Stomach smooth muscle (tissue), 2 donors: Measurements from ENCODE around the gene NHSL2.
"Not testable (repeated sequence)": the region's sequence is repeated elsewhere in the genome, so short reads cannot be mapped to it uniquely, and the experiment has no call there.

Experiments
- H3K27ac ChIP-seq: one replicate; pipeline ENCODE4 v1.7.0; 2013; ENCODE audit warnings: mild to moderate bottlenecking, low read length, inconsistent platforms
- H3K27me3 ChIP-seq, 2 donors: one replicate each; pipeline ENCODE4 v1.7.0; 2013; ENCODE audit warnings: low read length in 2 of 2; ENCODE audit not compliant: insufficient read depth in 2 of 2, control insufficient read depth in 1 of 2
- H3K36me3 ChIP-seq, 2 donors: one replicate each; pipeline ENCODE4 v1.7.0; 2013; ENCODE audit warnings: low read length in 2 of 2; ENCODE audit not compliant: control insufficient read depth in 2 of 2, insufficient read depth in 2 of 2
- H3K4me1 ChIP-seq: one replicate; pipeline ENCODE4 v1.7.0; 2013; ENCODE audit warnings: low read length; ENCODE audit not compliant: control insufficient read depth, insufficient read depth
- H3K4me3 ChIP-seq, 2 donors: one replicate each; pipeline ENCODE4 v1.7.0; 2013; ENCODE audit warnings: low read length in 2 of 2
- H3K9ac ChIP-seq, 2 donors: one replicate each; pipeline ENCODE4 v1.7.0; 2013; ENCODE audit warnings: low read length in 2 of 2, mild to moderate bottlenecking in 1 of 2
- H3K9me3 ChIP-seq, 2 donors: one replicate each; pipeline ENCODE4 v1.7.0; 2013; ENCODE audit warnings: low read length in 2 of 2; ENCODE audit not compliant: control insufficient read depth in 2 of 2
- donor health status: healthy.
- donor health status: Pancreatic carcinoma.

NHSL2 gene

GRCh38 chrX:72169008-72169728, 258.5 kb downstream of the NHSL2 start:
- Histone ChIP-seq H3K36me3 (no peaks in the 10 kb centered on the region), H3K4me3 (no peak overlapping the region), H3K4me1 (no peaks in the 10 kb centered on the region), H3K9ac (no peak overlapping the region), H3K27ac (no peak overlapping the region), H3K9me3 (no peaks in the 10 kb centered on the region), H3K27me3 (peaks cover 0 to 4% of the 10 kb centered on the region in 2 donors)

- not testable (repeated sequence) for H3K4me1 ChIP-seq, H3K9ac ChIP-seq, H3K4me3 ChIP-seq, H3K27ac ChIP-seq, H3K9me3 ChIP-seq, H3K36me3 ChIP-seq, H3K27me3 ChIP-seq
These were observed 265.6 kb downstream of the NHSL2 start for GRCh38 chrX:72176289-72176688.

GRCh38 chrX:72176981-72177380, 266.3 kb downstream of the NHSL2 start:
- H3K36me3 ChIP-seq: no peaks in the 10 kb centered on the region
- peaks cover 0 to 6% of the 10 kb centered on the region in 2 donors for H3K27me3 ChIP-seq
- no peaks in the 10 kb centered on the region for H3K4me1 ChIP-seq
- H3K9me3 ChIP-seq: no peaks in the 10 kb centered on the region
- H3K4me3 ChIP-seq: no peak overlapping the region
- H3K9ac ChIP-seq: no peak overlapping the region
- H3K27ac ChIP-seq: no peak overlapping the region

- Histone ChIP-seq H3K36me3 (no peaks in the 10 kb centered on the region), H3K27me3 (peaks cover 0 to 3% of the 10 kb centered on the region in 2 donors), H3K4me3 (peak overlapping the region in 1 of 2 donors; percentile 79), H3K27ac (peak overlapping the region; percentile 71), H3K9me3 (no peaks in the 10 kb centered on the region), H3K9ac (peak overlapping the region; percentile 17 to 21), H3K4me1 (peaks cover 15% of the 10 kb centered on the region)
These were observed 269.9 kb downstream of the NHSL2 start for GRCh38 chrX:72180539-72180938.

- H3K27ac ChIP-seq: peak within 1 kb of the TSS; percentile 71
These were observed 270.8 kb downstream of the NHSL2 start, which contains the start of gene PIN4 for GRCh38 chrX:72181178-72182125. PIN4 (plus strand) TSS chrX:72181757; CDS start chrX:72181786, 29 bp downstream.

GRCh38 chrX:72182924-72183323, 272.3 kb downstream of the NHSL2 start:
- H3K36me3 ChIP-seq: no peaks in the 10 kb centered on the region
- no peak overlapping the region for H3K27ac ChIP-seq
- no peaks in the 10 kb centered on the region for H3K9me3 ChIP-seq
- H3K27me3 ChIP-seq: peaks cover 0 to 3% of the 10 kb centered on the region in 2 donors
- H3K9ac ChIP-seq: peak overlapping the region in 1 of 2 donors; percentile 79
- peak overlapping the region; percentile 73 to 79 for H3K4me3 ChIP-seq
- H3K4me1 ChIP-seq: peaks cover 15% of the 10 kb centered on the region

More at GRCh38 chrX:72181178-72182125, 270.8 kb downstream of the NHSL2 start, which contains the start of gene PIN4:
- peak within 1 kb of the TSS; percentile 79 to 91 for H3K9ac ChIP-seq
- no peaks in the 10 kb centered on the region for H3K9me3 ChIP-seq
- H3K4me1 ChIP-seq: peaks cover 15% of the 10 kb centered on the region
- H3K27me3 ChIP-seq: peaks cover 0 to 3% of the 10 kb centered on the region in 2 donors
- peak within 1 kb of the TSS; percentile 73 to 79 for H3K4me3 ChIP-seq
- no peaks in the 10 kb centered on the region for H3K36me3 ChIP-seq

GRCh38 chrX:72201836-72202536, 291.3 kb downstream of the NHSL2 start:
- H3K4me3 ChIP-seq: no peak overlapping the region
- no peaks in the 10 kb centered on the region for H3K4me1 ChIP-seq
- H3K27ac ChIP-seq: no peak overlapping the region
- no peak overlapping the region for H3K9ac ChIP-seq
- no peaks in the 10 kb centered on the region for H3K9me3 ChIP-seq
- peaks cover 0 to 3% of the 10 kb centered on the region in 2 donors for H3K27me3 ChIP-seq
- peaks cover 0 to 4% of the 10 kb centered on the region in 2 donors for H3K36me3 ChIP-seq
